GM23248 (cell line): ENCODE data around the gene AQP7.

Experiments
- EZH2 ChIP-seq: fragments of 200-600 bp; sonication (generic); IDR thresholded peaks from 2 replicates; pipeline ENCODE4 v1.6.1; 2018; ENCODE audit warnings: antibody characterized with exemption, mild to moderate bottlenecking; ENCODE audit not compliant: insufficient read depth, poor library complexity, severe bottlenecking
- EZH2phosphoT487 ChIP-seq: fragments of 200-600 bp; sonication (generic); IDR thresholded peaks from 2 replicates; pipeline ENCODE4 v1.6.1; 2018; ENCODE audit warnings: antibody characterized with exemption, moderate library complexity, mild to moderate bottlenecking, low read depth; ENCODE audit not compliant: insufficient read depth

DNA sequence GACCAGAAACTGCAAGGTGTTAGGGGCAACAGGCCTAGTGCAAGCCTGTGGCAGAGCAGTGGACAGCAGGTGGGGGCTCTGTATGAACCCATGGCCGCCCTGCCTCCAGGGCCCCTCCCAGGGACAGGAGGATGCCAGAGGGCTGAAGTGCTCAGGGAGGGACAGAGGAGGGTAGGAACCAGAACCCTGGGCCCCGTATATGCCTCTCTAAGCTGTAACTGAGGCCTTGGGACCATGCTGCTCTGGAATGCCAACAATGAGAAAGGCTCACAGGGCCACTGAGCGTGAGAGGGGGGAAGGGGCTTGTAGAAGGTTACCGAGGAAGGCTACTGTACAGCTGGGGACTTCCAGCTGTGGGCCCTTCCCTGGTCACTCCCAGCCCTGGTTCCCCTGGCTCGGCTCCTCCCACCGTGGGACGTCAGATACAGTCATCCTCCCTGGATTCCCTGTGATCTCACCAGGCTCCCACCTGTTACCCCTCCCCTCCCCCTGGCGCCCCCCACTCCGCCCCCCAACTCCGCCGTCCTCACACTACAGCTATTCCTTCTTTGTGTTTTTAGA lies 21.1 kb downstream of the AQP7 start:
- no peak for TF ChIP-seq EZH2
- no peak for TF ChIP-seq EZH2phosphoT487
